ENCODE data around the gene ELFN1. TPM values are rescaled to one million over a fixed set of nuclear protein-coding genes. Genes with fewer than 3 reads are reported as not detected.

Gene ELFN1
- 1.6 TPM for total RNA-seq

DNA sequence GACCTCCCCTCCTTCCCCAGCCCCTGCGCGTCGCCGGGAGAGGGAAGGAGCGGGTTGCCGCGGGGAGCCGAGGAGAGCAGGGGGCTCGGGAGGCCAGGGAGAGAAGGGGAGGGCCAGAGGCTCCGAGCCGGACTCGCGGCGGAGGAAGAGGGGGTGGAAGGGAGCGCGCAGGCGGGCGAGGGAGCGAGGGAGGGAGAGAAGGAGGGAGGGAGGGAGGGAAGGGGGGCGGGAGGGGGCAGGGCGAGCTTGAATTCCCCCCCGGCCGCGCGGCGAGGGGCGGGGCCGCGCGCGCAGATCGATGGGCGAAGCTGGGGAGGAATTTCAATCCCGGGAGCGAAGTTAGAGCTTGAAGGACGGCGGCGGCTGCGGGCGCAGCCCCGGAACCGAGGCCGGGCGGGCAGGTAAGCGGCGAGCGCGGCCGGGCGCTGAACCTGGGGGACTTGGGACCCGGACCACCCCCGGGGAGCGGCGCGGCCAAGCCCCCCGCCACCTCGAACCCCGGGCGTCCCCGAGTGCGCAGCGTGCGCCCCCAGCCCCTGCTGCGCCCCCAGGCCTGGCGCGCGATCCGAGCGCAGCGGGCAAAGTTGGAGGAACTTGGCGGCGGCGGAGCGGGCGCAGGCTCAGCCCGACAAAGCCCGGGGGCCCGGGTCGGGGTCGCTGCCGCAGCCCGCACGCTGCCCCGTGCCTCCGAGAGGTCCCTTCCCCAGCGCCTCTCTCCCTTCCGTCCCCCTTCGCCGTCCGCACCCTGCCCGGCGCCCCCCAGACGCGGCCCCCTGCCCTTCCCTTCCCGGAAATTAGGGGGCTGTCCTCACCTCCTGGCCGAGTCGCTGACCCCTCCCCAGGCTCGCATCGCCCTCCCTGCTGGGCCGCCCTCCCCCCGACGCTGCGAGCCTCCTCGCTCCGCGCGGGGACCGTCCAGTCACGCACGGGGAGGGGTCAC is at the start of gene ELFN1:
ELFN1 (plus strand) TSS at position 324 of the 940 bp plus-strand sequence. CDS start 74,320 bp downstream, outside the sequence.
- no peaks in the 10 kb centered on the region for H3K36me3 ChIP-seq (ENCODE audit: control insufficient read depth in 3 of 3, insufficient read depth in 3 of 3, low read length in 3 of 3)
- no peak within 1 kb of the TSS for H3K9ac ChIP-seq (ENCODE audit: low read depth in 1 of 3, low read length in 3 of 3)
- H3K27ac ChIP-seq (ENCODE audit: low read depth, low read length), result no peak within 1 kb of the TSS
- no peaks in the 10 kb centered on the region for H3K9me3 ChIP-seq (ENCODE audit: control insufficient read depth in 3 of 3, low read length in 3 of 3)
- H3K4me1 ChIP-seq (ENCODE audit: control insufficient read depth in 3 of 3, insufficient read depth in 3 of 3, low read length in 3 of 3), result peaks cover 0 to 5% (median 5%) of the 10 kb centered on the region in 3 donors
- no peak within 1 kb of the TSS for H3K4me3 ChIP-seq (ENCODE audit: low read length in 3 of 3)
- H3K27me3 ChIP-seq (ENCODE audit: control insufficient read depth in 3 of 3, insufficient read depth in 3 of 3, low read length in 3 of 3), result peaks cover 51 to 74% (median 70%) of the 10 kb centered on the region in 3 donors

DNA sequence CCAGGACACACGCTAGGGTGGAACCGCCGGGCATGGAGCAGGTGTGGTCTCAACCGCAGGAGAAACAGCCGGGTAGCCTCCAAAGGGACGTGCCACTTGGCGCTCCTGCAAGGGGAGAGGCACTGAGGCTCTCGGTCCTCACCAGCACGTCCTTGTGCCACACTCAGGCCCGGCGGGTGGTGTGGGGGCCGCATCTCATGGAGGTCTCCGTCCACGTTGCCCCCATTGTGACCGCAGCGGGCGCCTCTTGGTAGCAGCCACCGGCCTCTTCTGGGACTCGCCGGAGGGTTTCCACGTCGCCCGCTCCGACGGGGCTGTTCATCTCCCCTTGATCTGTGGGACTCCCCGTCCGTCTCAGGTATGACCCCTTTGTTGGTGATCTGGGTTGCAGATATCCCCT is 49.2 kb upstream of the ELFN1 start:
- Histone ChIP-seq H3K9ac (ENCODE audit: low read depth in 1 of 3, low read length in 3 of 3) (no peak overlapping the region), H3K4me1 (ENCODE audit: control insufficient read depth in 3 of 3, insufficient read depth in 3 of 3, low read length in 3 of 3) (no peaks in the 10 kb centered on the region), H3K4me3 (ENCODE audit: low read length in 3 of 3) (no peak overlapping the region), H3K27me3 (ENCODE audit: control insufficient read depth in 3 of 3, insufficient read depth in 3 of 3, low read length in 3 of 3) (peaks cover 8 to 15% (median 10%) of the 10 kb centered on the region in 3 donors), H3K9me3 (ENCODE audit: control insufficient read depth in 3 of 3, low read length in 3 of 3) (no peaks in the 10 kb centered on the region), H3K36me3 (ENCODE audit: control insufficient read depth in 3 of 3, insufficient read depth in 3 of 3, low read length in 3 of 3) (no peaks in the 10 kb centered on the region), H3K27ac (ENCODE audit: low read depth, low read length) (no peak overlapping the region)

DNA sequence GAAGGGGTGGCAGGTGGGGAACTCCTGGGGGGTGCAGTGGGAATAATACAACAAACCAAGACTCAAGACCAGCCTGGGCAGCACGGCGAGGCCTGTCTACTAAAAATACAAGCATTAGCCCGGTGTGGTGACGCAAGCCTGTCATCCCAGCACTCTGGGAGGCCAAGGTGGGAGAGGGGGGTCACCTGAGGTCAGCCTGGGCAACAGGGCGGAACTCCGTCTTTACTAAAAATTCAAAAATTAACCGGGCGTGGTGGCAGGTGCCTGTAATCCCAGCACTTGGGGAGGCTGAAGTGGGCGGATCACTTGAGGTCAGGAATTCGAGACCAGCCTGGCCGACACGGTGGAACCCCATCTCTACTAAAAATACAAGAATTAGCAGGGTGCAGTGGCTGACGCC is 48.4 kb upstream of the ELFN1 start:
- H3K4me1 ChIP-seq (ENCODE audit: control insufficient read depth in 3 of 3, insufficient read depth in 3 of 3, low read length in 3 of 3), result no peaks in the 10 kb centered on the region
- no peak overlapping the region for H3K4me3 ChIP-seq (ENCODE audit: low read length in 3 of 3)
- peaks cover 8 to 15% (median 10%) of the 10 kb centered on the region in 3 donors for H3K27me3 ChIP-seq (ENCODE audit: control insufficient read depth in 3 of 3, insufficient read depth in 3 of 3, low read length in 3 of 3)
- H3K9ac ChIP-seq (ENCODE audit: low read depth in 1 of 3, low read length in 3 of 3), result no peak overlapping the region
- H3K9me3 ChIP-seq (ENCODE audit: control insufficient read depth in 3 of 3, low read length in 3 of 3), result no peaks in the 10 kb centered on the region
- no peaks in the 10 kb centered on the region for H3K36me3 ChIP-seq (ENCODE audit: control insufficient read depth in 3 of 3, insufficient read depth in 3 of 3, low read length in 3 of 3)
- no peak overlapping the region for H3K27ac ChIP-seq (ENCODE audit: low read depth, low read length)

DNA sequence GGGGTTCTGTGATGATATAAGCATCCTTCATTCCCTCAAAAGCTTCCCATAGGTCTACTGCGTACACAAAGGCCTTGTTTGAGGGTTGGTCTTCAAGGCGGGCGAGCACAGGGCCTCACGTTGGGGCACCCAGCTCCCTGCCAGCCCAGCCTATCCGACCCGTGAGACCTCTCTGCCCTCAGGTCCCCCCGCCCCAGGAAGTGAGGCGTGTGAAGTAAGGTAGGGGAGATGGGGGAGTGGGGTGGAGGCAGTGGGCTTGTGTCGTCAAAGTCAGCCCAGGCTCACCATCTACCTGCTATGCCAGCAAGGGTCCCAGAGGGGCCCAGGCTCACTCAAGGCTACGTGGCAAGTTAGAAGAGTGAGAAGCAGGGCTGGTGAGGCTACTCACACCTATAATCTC is 47.6 kb upstream of the ELFN1 start:
- no peak overlapping the region for H3K9ac ChIP-seq (ENCODE audit: low read depth in 1 of 3, low read length in 3 of 3)
- no peaks in the 10 kb centered on the region for H3K9me3 ChIP-seq (ENCODE audit: control insufficient read depth in 3 of 3, low read length in 3 of 3)
- peaks cover 8 to 15% (median 10%) of the 10 kb centered on the region in 3 donors for H3K27me3 ChIP-seq (ENCODE audit: control insufficient read depth in 3 of 3, insufficient read depth in 3 of 3, low read length in 3 of 3)
- H3K4me3 ChIP-seq (ENCODE audit: low read length in 3 of 3), result no peak overlapping the region
- no peak overlapping the region for H3K27ac ChIP-seq (ENCODE audit: low read depth, low read length)
- H3K4me1 ChIP-seq (ENCODE audit: control insufficient read depth in 3 of 3, insufficient read depth in 3 of 3, low read length in 3 of 3), result no peaks in the 10 kb centered on the region
- H3K36me3 ChIP-seq (ENCODE audit: control insufficient read depth in 3 of 3, insufficient read depth in 3 of 3, low read length in 3 of 3), result no peaks in the 10 kb centered on the region

DNA sequence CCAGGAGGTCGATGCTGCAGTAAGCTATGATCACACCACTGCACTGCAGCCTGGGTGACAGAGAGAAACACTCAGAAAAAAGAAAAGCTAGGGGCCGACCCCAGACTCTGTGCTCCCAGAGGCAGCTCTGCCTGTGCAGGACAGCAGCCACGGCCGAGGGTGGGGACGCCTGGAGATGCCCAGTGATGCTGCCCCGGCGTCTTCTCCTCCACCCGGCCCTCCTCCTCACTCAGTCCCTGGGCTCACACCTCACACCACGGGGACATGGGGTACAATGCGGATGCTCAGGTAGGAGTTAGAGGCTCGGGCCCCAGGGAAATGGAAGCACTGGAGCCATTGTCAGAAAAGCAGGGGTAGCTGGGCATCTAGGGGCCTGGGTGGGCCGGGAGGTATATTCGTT is 46.3 kb upstream of the ELFN1 start:
- Histone ChIP-seq H3K9ac (ENCODE audit: low read depth in 1 of 3, low read length in 3 of 3) (no peak overlapping the region), H3K27me3 (ENCODE audit: control insufficient read depth in 3 of 3, insufficient read depth in 3 of 3, low read length in 3 of 3) (peaks cover 3 to 12% (median 3%) of the 10 kb centered on the region in 3 donors), H3K4me3 (ENCODE audit: low read length in 3 of 3) (no peak overlapping the region), H3K27ac (ENCODE audit: low read depth, low read length) (no peak overlapping the region), H3K4me1 (ENCODE audit: control insufficient read depth in 3 of 3, insufficient read depth in 3 of 3, low read length in 3 of 3) (no peaks in the 10 kb centered on the region), H3K36me3 (ENCODE audit: control insufficient read depth in 3 of 3, insufficient read depth in 3 of 3, low read length in 3 of 3) (no peaks in the 10 kb centered on the region), H3K9me3 (ENCODE audit: control insufficient read depth in 3 of 3, low read length in 3 of 3) (no peaks in the 10 kb centered on the region)

DNA sequence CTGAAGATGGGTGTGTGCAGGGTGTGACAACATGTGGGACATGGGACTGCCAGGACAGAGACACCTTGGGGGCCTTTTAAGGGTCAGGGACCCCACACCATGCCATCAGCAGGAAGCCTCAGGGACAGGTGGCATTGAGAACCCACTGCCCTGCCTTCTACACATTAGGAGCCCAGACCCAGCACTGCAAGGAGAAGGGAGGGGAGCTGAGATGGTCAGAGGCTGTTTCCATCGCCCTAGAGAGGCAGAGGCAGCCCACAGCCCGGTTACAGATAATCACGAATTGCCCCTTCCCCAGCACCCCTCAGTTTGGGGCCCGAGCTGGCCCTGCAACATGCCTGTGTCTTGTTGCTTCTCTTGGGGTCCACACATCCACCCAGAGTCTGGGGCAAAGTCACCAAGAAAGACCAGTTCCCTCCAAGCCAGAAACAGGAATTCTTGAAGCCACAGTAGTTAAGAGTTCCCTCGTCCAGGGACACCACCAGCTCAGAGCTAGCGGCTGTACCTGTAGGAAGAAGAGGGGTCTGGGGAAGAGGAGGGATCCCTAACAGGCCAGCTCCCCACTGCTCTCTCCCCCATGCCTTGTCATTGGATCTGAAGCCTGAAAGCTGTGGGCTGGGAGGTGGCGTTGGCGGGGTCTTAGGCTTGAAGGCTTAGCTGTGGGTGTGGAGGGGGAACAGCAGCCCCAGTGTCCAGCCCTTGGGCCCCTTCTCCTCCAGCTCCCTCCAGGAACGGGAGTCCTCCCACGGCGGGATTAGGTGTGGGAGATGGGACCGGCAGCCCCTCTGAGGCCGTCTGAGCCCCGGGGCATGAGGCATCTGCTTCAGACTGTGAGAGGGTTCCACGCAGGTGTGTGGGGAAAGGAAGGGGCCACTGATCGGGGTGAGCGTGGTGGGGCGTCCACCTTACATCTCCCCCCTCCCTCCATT is 44.8 kb upstream of the ELFN1 start:
- Histone ChIP-seq H3K4me3 (ENCODE audit: low read length in 3 of 3) (no peak overlapping the region), H3K27me3 (ENCODE audit: control insufficient read depth in 3 of 3, insufficient read depth in 3 of 3, low read length in 3 of 3) (peaks cover 3 to 12% (median 3%) of the 10 kb centered on the region in 3 donors), H3K4me1 (ENCODE audit: control insufficient read depth in 3 of 3, insufficient read depth in 3 of 3, low read length in 3 of 3) (no peaks in the 10 kb centered on the region), H3K27ac (ENCODE audit: low read depth, low read length) (no peak overlapping the region), H3K9ac (ENCODE audit: low read depth in 1 of 3, low read length in 3 of 3) (no peak overlapping the region), H3K9me3 (ENCODE audit: control insufficient read depth in 3 of 3, low read length in 3 of 3) (no peaks in the 10 kb centered on the region), H3K36me3 (ENCODE audit: control insufficient read depth in 3 of 3, insufficient read depth in 3 of 3, low read length in 3 of 3) (no peaks in the 10 kb centered on the region)

DNA sequence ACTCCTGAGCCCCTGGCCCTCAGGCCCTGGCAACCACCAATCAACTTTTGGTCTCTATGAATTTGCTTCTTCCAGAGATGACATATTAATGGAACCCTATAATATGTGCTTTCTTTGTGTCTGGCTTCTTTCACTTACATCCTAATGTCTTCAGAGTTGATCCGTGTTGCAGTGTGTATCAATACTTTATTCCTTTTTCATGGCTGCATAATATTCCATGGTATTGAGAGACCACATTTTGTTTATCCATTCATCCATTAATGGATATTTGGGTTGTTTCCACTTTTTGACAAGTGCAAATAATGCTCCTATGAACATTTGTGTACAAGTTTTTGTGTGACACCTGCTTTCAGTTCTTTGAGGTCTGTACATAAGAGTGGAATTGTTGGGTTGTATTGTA is 43.3 kb upstream of the ELFN1 start:
- Histone ChIP-seq H3K27ac (ENCODE audit: low read depth, low read length) (no peak overlapping the region), H3K9ac (ENCODE audit: low read depth in 1 of 3, low read length in 3 of 3) (no peak overlapping the region), H3K4me1 (ENCODE audit: control insufficient read depth in 3 of 3, insufficient read depth in 3 of 3, low read length in 3 of 3) (no peaks in the 10 kb centered on the region), H3K4me3 (ENCODE audit: low read length in 3 of 3) (no peak overlapping the region), H3K36me3 (ENCODE audit: control insufficient read depth in 3 of 3, insufficient read depth in 3 of 3, low read length in 3 of 3) (no peaks in the 10 kb centered on the region), H3K27me3 (ENCODE audit: control insufficient read depth in 3 of 3, insufficient read depth in 3 of 3, low read length in 3 of 3) (peaks cover 3 to 11% (median 4%) of the 10 kb centered on the region in 3 donors), H3K9me3 (ENCODE audit: control insufficient read depth in 3 of 3, low read length in 3 of 3) (no peaks in the 10 kb centered on the region)

DNA sequence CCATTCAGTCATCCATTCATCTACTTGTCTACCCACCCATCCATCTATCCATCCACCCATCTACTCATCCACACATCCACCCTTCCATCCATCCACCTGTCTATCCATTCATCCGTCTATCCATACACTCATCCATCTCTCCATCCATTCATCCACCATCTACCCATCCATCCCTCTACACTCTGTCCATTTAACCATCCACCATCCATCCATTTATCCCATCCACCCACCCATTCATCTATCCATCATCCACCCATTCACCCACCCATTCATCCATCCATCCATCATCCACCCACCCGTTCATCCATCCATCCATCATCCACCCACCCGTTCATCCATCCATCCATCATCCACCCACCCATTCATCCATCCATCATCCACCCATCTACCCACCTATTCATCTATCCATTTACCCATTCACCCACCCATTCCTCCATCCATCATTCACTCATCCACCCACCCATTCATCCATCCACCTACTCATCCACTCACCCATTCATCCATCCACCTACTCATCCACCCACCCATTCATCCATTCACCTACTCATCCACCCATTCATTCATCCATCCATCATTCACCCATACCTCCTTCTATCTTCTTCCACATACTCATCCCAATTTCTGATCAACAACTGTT is 39.3 kb upstream of the ELFN1 start:
- H3K4me1 ChIP-seq (ENCODE audit: control insufficient read depth in 3 of 3, insufficient read depth in 3 of 3, low read length in 3 of 3), result no peaks in the 10 kb centered on the region
- peaks cover 3 to 17% (median 7%) of the 10 kb centered on the region in 3 donors for H3K27me3 ChIP-seq (ENCODE audit: control insufficient read depth in 3 of 3, insufficient read depth in 3 of 3, low read length in 3 of 3)
- no peaks in the 10 kb centered on the region for H3K36me3 ChIP-seq (ENCODE audit: control insufficient read depth in 3 of 3, insufficient read depth in 3 of 3, low read length in 3 of 3)

DNA sequence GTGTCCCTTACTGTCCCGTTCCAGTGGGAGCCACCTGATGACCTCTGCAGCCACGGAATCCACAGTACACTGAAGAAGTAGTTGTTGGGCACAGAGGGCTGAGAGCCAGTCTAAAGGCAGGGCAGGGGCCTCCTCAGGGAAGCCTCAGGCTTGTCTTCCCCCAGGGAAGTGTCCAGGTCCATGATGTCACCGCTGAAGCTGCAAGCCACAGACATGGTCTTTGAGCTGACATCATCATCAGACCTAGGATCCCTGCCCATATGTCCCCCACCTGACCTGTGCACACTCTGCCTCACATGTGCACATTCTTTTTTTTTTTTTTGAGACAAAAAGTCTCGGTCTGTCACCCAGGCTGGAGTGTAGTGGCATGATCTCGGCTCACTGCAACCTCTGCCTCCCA is 38.4 kb upstream of the ELFN1 start:
- H3K27ac ChIP-seq (ENCODE audit: low read depth, low read length), result no peak overlapping the region
- H3K27me3 ChIP-seq (ENCODE audit: control insufficient read depth in 3 of 3, insufficient read depth in 3 of 3, low read length in 3 of 3), result peaks cover 3 to 17% (median 7%) of the 10 kb centered on the region in 3 donors
- H3K9ac ChIP-seq (ENCODE audit: low read depth in 1 of 3, low read length in 3 of 3), result no peak overlapping the region
- no peak overlapping the region for H3K4me3 ChIP-seq (ENCODE audit: low read length in 3 of 3)
- H3K36me3 ChIP-seq (ENCODE audit: control insufficient read depth in 3 of 3, insufficient read depth in 3 of 3, low read length in 3 of 3), result no peaks in the 10 kb centered on the region
- no peaks in the 10 kb centered on the region for H3K4me1 ChIP-seq (ENCODE audit: control insufficient read depth in 3 of 3, insufficient read depth in 3 of 3, low read length in 3 of 3)
- H3K9me3 ChIP-seq (ENCODE audit: control insufficient read depth in 3 of 3, low read length in 3 of 3), result peaks cover 3 to 8% (median 5%) of the 10 kb centered on the region in 3 donors

More for the DNA sequence above, 39.3 kb upstream of the ELFN1 start:
- Histone ChIP-seq H3K9me3 (ENCODE audit: control insufficient read depth in 3 of 3, low read length in 3 of 3) (peaks cover 3 to 8% (median 5%) of the 10 kb centered on the region in 3 donors), H3K27ac (ENCODE audit: low read depth, low read length) (no peak overlapping the region), H3K4me3 (ENCODE audit: low read length in 3 of 3) (no peak overlapping the region), H3K9ac (ENCODE audit: low read depth in 1 of 3, low read length in 3 of 3) (no peak overlapping the region)

Data from skeletal muscle tissue (tissue), 4 donors.